NCI-H146 (cell line): Measurements from ENCODE around the gene GATA5.
"Not testable (repeated sequence)": the region's sequence is repeated elsewhere in the genome, so short reads cannot be mapped to it uniquely, and the experiment has no call there.

Experiments
- DNase-seq: peaks from one replicate; lab custom pipeline; 2025; lab: John Stamatoyannopoulos, UW

The GATA5 gene

GRCh38 chr20:62429455-62430310, 46.1 kb downstream of the GATA5 start:
- no peak for DNase-seq

- no peak for DNase-seq
Observed at GRCh38 chr20:62428396-62429295, 47.1 kb downstream of the GATA5 start.

GRCh38 chr20:62428002-62428372, 47.8 kb downstream of the GATA5 start:
- no peak for DNase-seq

GRCh38 chr20:62427172-62428001, 48.4 kb downstream of the GATA5 start, which contains the start of gene RBBP8NL:
RBBP8NL (minus strand) TSS chr20:62427539; CDS start chr20:62419647, 7,892 bp downstream.
- DNase-seq, result peak; percentile 29

GRCh38 chr20:62426699-62427131, 49.1 kb downstream of the GATA5 start:
- DNase-seq, result no peak

- DNase-seq, result not testable (repeated sequence)
Observed at GRCh38 chr20:62426059-62426348, 49.8 kb downstream of the GATA5 start.

- DNase-seq, result no peak
Observed at GRCh38 chr20:62425281-62426058, 50.3 kb downstream of the GATA5 start.

GRCh38 chr20:62424249-62425107, 51.3 kb downstream of the GATA5 start:
- DNase-seq, result no peak

GRCh38 chr20:62423326-62423706, 52.5 kb downstream of the GATA5 start:
- no peak for DNase-seq

GRCh38 chr20:62422636-62423325, 53.0 kb downstream of the GATA5 start:
- no peak for DNase-seq

- DNase-seq, result no peak
Observed at GRCh38 chr20:62421716-62421990, 54.1 kb downstream of the GATA5 start.

- DNase-seq, result no peak
Observed at GRCh38 chr20:62420846-62421715, 54.7 kb downstream of the GATA5 start.

GRCh38 chr20:62419759-62420158, 56.0 kb downstream of the GATA5 start:
- DNase-seq, result no peak

- no peak for DNase-seq
Observed at GRCh38 chr20:62418709-62419487, 56.9 kb downstream of the GATA5 start.

- no peak for DNase-seq
Observed at GRCh38 chr20:62417981-62418708, 57.6 kb downstream of the GATA5 start.

- DNase-seq, result no peak
Observed at GRCh38 chr20:62416651-62417637, 58.9 kb downstream of the GATA5 start.
